A673 (cell line): ENCODE results near the gene CYBC1. TPM values are rescaled to one million over a fixed set of nuclear protein-coding genes. Genes with fewer than 3 reads are reported as not detected.

ENCODE experiments used
- BruUV-seq: library from RNA; stranded (reverse); fragments of 400-500 nt; replicated peaks from 2 replicates; lab custom pipeline; 2021; lab: Mats Ljungman, UMichigan
- CTCF ChIA-PET: fragments of 300-600 bp; sonication (Branson Sonifier 250); formaldehyde crosslinking; loops from one replicate; lab custom pipeline; 2022; ENCODE audit warnings: antibody characterized with exemption; lab: Charles Lee
- POLR2A ChIA-PET: fragments of 300-600 bp; sonication (Branson Sonifier 250); formaldehyde crosslinking; loops from one replicate; lab custom pipeline; 2022; ENCODE audit warnings: antibody characterized with exemption; ENCODE audit not compliant: low non-redundant PET; lab: Charles Lee
- DNase-seq: peaks from one replicate; pipeline ENCODE4 v3.0.0-alpha.2; 2015; ENCODE audit warnings: low spot score
- H3K27ac ChIP-seq: fragments of 200-600 bp; sonication (generic); 2 replicates; pipeline ENCODE4 v1.5.1; 2016; ENCODE audit warnings: mixed run types, low read depth, mild to moderate bottlenecking, mixed read lengths, antibody characterized with exemption, low read length; ENCODE audit not compliant: poor library complexity, severe bottlenecking
- H3K27me3 ChIP-seq: fragments of 200-600 bp; sonication (generic); replicated peaks from 2 replicates; pipeline ENCODE4 v1.6.1; 2017; ENCODE audit warnings: mixed run types, low read depth, mild to moderate bottlenecking, mixed read lengths, antibody characterized with exemption, low read length; ENCODE audit not compliant: insufficient read depth, poor library complexity
- H3K36me3 ChIP-seq: fragments of 200-600 bp; sonication (generic); 2 replicates; pipeline ENCODE4 v1.6.1; 2016; ENCODE audit warnings: mixed run types, mild to moderate bottlenecking, mixed read lengths, antibody characterized with exemption, low read length; ENCODE audit not compliant: insufficient read depth, poor library complexity, severe bottlenecking
- H3K4me1 ChIP-seq: fragments of 200-600 bp; sonication (generic); 2 replicates; pipeline ENCODE4 v1.6.1; 2017; ENCODE audit warnings: mixed run types, mild to moderate bottlenecking, mixed read lengths, antibody characterized with exemption, low read length; ENCODE audit not compliant: insufficient read depth, poor library complexity, severe bottlenecking
- H3K4me3 ChIP-seq: fragments of 200-600 bp; sonication (generic); 2 replicates; pipeline ENCODE4 v1.5.1; 2016; ENCODE audit warnings: low read depth, mixed run types, mild to moderate bottlenecking, mixed read lengths, low read length; ENCODE audit not compliant: poor library complexity, severe bottlenecking
- H3K9me3 ChIP-seq: fragments of 200-600 bp; sonication (generic); 2 replicates; pipeline ENCODE4 v1.6.1; 2016; ENCODE audit warnings: mixed run types, low read depth, mild to moderate bottlenecking, mixed read lengths, antibody characterized with exemption, low read length; ENCODE audit not compliant: poor library complexity, severe bottlenecking
- EZH2 ChIP-seq: fragments of 200-600 bp; sonication (generic); IDR thresholded peaks from 2 replicates; pipeline ENCODE4 v1.6.1; 2017; ENCODE audit warnings: borderline replicate concordance, low read depth, mild to moderate bottlenecking, mixed read lengths, antibody characterized with exemption, low read length; ENCODE audit not compliant: poor library complexity, severe bottlenecking
- intact Hi-C: fragments of 100-400 bp; cut with micrococcal nuclease; formaldehyde crosslinking; loops from one replicate; pipeline ENCODE4 v1.10.0; 2022; ENCODE audit not compliant: unreplicated experiment
- total RNA-seq: library from RNA; stranded (reverse); gene quantifications from 2 replicates; pipeline ENCODE4 v1.2.3, GENCODE V29; 2021
- TF ChIP-seq, protein P1 (sequence below): fragments of 300-800, 200-600 bp; sonication (generic); conservative IDR thresholded peaks from 2 replicates; pipeline ENCODE4 v1.5.1; 2017; ENCODE audit warnings: low read depth, mild to moderate bottlenecking, antibody characterized with exemption, low read length, moderate library complexity, mixed read lengths

Gene CYBC1
- total RNA-seq, 1 experiment from 2014 or later, result 72.8 TPM

GRCh38 chr17:82433560-82434215, 16.9 kb downstream of the CYBC1 start:
- no peak for DNase-seq
- BruUV-seq, result no TSS peak
- Histone ChIP-seq H3K27me3 (no peaks in the 10 kb centered on the region), H3K36me3 (no peaks in the 10 kb centered on the region), H3K4me3 (no peak overlapping the region), H3K27ac (no peak overlapping the region), H3K4me1 (no peaks in the 10 kb centered on the region), H3K9me3 (no peaks in the 10 kb centered on the region)
- intact Hi-C loops, result no loop called here
- ChIA-PET CTCF (interaction anchor here (0.6 to 1.0 kb wide), 2 partner anchors 9 to 55 kb away, joined by 3 to 5 read pairs; no protein-coding TSS in a partner anchor), POLR2A (no interaction called here)
- TF ChIP-seq, protein P1, sequence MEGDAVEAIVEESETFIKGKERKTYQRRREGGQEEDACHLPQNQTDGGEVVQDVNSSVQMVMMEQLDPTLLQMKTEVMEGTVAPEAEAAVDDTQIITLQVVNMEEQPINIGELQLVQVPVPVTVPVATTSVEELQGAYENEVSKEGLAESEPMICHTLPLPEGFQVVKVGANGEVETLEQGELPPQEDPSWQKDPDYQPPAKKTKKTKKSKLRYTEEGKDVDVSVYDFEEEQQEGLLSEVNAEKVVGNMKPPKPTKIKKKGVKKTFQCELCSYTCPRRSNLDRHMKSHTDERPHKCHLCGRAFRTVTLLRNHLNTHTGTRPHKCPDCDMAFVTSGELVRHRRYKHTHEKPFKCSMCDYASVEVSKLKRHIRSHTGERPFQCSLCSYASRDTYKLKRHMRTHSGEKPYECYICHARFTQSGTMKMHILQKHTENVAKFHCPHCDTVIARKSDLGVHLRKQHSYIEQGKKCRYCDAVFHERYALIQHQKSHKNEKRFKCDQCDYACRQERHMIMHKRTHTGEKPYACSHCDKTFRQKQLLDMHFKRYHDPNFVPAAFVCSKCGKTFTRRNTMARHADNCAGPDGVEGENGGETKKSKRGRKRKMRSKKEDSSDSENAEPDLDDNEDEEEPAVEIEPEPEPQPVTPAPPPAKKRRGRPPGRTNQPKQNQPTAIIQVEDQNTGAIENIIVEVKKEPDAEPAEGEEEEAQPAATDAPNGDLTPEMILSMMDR, result no peak
- TF ChIP-seq EZH2, result no peak

GRCh38 chr17:82432017-82432416, 18.5 kb downstream of the CYBC1 start:
- Histone ChIP-seq H3K27ac (no peak overlapping the region), H3K9me3 (no peaks in the 10 kb centered on the region), H3K36me3 (no peaks in the 10 kb centered on the region), H3K4me1 (no peaks in the 10 kb centered on the region), H3K4me3 (no peak overlapping the region), H3K27me3 (no peaks in the 10 kb centered on the region)
- intact Hi-C loops, result no loop called here
- POLR2A ChIA-PET, result interaction anchor here (0.7 kb wide), 1 partner anchor 429 kb away, joined by 4 read pairs; no protein-coding TSS in a partner anchor
- DNase-seq, result no peak
- TF ChIP-seq, protein P1, result no peak
- TF ChIP-seq EZH2, result no peak
- BruUV-seq, result no TSS peak
- CTCF ChIA-PET, result no interaction called here

DNA sequence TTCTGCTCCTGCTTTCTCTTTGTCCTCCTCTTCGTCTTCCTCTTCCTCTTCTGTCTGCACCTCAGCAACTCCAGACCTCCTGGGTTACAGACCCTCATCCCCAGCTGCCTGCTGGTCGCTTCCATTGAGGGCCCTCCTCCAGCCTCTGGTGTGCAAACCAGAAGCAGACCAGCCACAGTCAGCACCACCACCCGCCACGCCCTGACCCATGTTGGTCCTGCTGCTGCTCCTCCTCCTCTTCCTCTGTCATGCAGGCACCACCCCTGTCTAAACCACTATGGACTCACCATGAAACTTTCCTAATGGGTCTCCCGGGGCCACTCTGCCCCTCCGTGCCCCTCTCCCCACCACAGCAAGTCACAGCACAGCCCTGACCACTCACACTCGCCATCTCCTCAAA, 20.7 kb downstream of the CYBC1 start:
- ChIA-PET POLR2A (no interaction called here), CTCF (no interaction called here)
- Histone ChIP-seq H3K27ac (no peak overlapping the region), H3K36me3 (no peaks in the 10 kb centered on the region), H3K27me3 (no peaks in the 10 kb centered on the region), H3K4me1 (no peaks in the 10 kb centered on the region), H3K4me3 (no peak overlapping the region), H3K9me3 (no peaks in the 10 kb centered on the region)
- TF ChIP-seq EZH2, result no peak
- TF ChIP-seq, protein P1, result no peak
- no TSS peak for BruUV-seq
- DNase-seq, result no peak
- intact Hi-C loops, result no loop called here
